ENCODE measurements around the gene CHD2. TPM values are rescaled to one million over a fixed set of nuclear protein-coding genes. Genes with fewer than 3 reads are reported as not detected.

CHD2 gene
- total and polyA plus RNA-seq, 10 of the 15 experiments (the other 5 are each of a cell fraction or from before 2014, with no cell fraction given) = 38.1 to 94.7 (median 63.3) TPM

DNA sequence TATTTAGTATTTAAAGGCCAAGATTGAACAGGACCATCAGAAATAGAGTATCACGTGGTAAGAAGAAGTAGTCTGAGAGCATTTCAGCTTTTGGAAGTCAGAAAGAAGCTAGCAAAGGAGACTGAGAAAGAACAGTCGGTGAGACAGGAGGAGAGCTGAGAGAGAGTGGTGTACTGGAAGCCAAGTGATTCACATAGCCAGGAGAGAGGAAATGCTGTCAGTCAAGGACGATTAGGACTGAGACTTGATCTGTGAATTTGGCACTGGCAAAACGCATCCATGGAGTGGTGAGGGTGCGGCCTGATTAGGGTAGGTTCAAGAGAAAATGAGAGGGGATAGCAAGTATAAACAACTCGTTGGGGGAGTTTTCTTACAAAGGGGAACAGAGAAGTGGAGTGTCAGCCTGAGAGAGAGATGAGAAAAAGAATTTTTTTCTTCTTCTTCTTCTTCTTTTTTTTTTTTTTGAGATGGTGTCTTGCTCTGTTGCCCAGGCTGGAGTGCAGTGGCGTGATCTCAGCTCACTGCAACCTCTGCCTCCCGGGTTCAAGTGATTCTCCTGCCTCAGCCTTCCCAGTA, 44.9 kb downstream of the CHD2 start:
- H3K9ac ChIP-seq (ENCODE audit: control insufficient read depth, insufficient read depth, low read length) = no peak overlapping the region
- WGBS (ENCODE audit: insufficient coverage, insufficient replicate concordance, low lambda C conversion rate, missing lambda C conversion rate) = 86% methylated on average over 6 of the region's 8 CpGs
- ChIA-PET SMC1A (ENCODE audit: uncharacterized antibody, unreplicated experiment) (interaction anchor here (1.0 to 2.4 kb wide), 5 partner anchors 8 to 147 kb away, joined by 3 to 9 read pairs (median 3); no protein-coding TSS in a partner anchor), CTCF (interaction anchor here (0.6 to 2.2 kb wide), 8 partner anchors 9 to 148 kb away, joined by 3 to 14 read pairs (median 3); no protein-coding TSS in a partner anchor), POLR2A (no interaction called here), RAD21 (ENCODE audit: unreplicated experiment) (no interaction called here)
- BruUV-seq (replicated peaks) = no TSS peak
- H3K4me3 ChIP-seq = no peak overlapping the region
- no peak for DNase-seq (ENCODE audit: low read depth, low spot score)
- H3K4me1 ChIP-seq (ENCODE audit: control insufficient read depth, insufficient read depth, low read length) = no peaks in the 10 kb centered on the region
- no peaks in the 10 kb centered on the region for H3K79me2 ChIP-seq (ENCODE audit: control insufficient read depth, insufficient read depth, low read length)
- H2AFZ ChIP-seq (ENCODE audit: control insufficient read depth, low read depth, low read length) = no peak overlapping the region
- no peak for FAIRE-seq
- in situ Hi-C loops (cut with MboI) = loop anchor here (5.0 kb wide), 1 partner anchor 32 kb away; no protein-coding TSS in a partner anchor
- ATAC-seq = no peak
- H3K9me3 ChIP-seq (replicated peaks; ENCODE audit: control insufficient read depth, insufficient read depth, low read length) = peaks cover 30% of the 10 kb centered on the region
- no peak overlapping the region for H3K4me2 ChIP-seq (ENCODE audit: control insufficient read depth, insufficient read depth)
- no peaks in the 10 kb centered on the region for H4K20me1 ChIP-seq (ENCODE audit: control insufficient read depth, insufficient read depth)
- intact Hi-C loops (cut with micrococcal nuclease; ENCODE audit: unreplicated experiment) = no loop called here
- no peak overlapping the region for H3K27ac ChIP-seq (ENCODE audit: control insufficient read depth, insufficient read depth)
- H3K36me3 ChIP-seq (ENCODE audit: control insufficient read depth in 2 of 2, insufficient read depth in 2 of 2, low read length in 1 of 2) = peaks cover 16 to 77% of the 10 kb centered on the region in 2 experiments
- H3K27me3 ChIP-seq (replicated peaks in 1 of 2; ENCODE audit: control insufficient read depth in 2 of 2, insufficient read depth in 2 of 2, low read length in 1 of 2) = no peaks in the 10 kb centered on the region
- TF ChIP-seq CHD2 (IDR thresholded peaks at IDR 0.05; ENCODE audit: borderline replicate concordance, low read depth, low read length) (no peak), NR2C2 (IDR thresholded peaks at IDR 0.05; ENCODE audit: borderline replicate concordance, control insufficient read depth, insufficient read length, low read depth) (no peak), BCL11A (IDR thresholded peaks at IDR 0.05; ENCODE audit: low read depth, low read length) (no peak), SREBF2 (IDR thresholded peaks at IDR 0.05; ENCODE audit: low read length) (no peak), SUZ12 (IDR thresholded peaks at IDR 0.05; ENCODE audit: unreplicated experiment) (no peak), MXI1 (IDR thresholded peaks at IDR 0.05; ENCODE audit: low read depth, low read length) (no peak), MYC (IDR thresholded peaks at IDR 0.05; ENCODE audit: insufficient read depth, insufficient read length, insufficient replicate concordance, low read length, severe bottlenecking) (no peak), SIN3A (IDR thresholded peaks at IDR 0.05; ENCODE audit: low read depth, low read length) (no peak), SIX5 (IDR thresholded peaks at IDR 0.05; ENCODE audit: low read depth, low read length, severe bottlenecking) (no peak), NRF1 (conservative IDR thresholded peaks at IDR 0.05; ENCODE audit: low read depth, low read length) (no peak), GATAD2B (conservative IDR thresholded peaks at IDR 0.05; ENCODE audit: low read depth) (no peak), HDGF (IDR thresholded peaks at IDR 0.05) (no peak), PAX8 (IDR thresholded peaks at IDR 0.05) (no peak), SMAD5 (IDR thresholded peaks at IDR 0.05; ENCODE audit: low read depth) (no peak), ZNF217 (IDR thresholded peaks at IDR 0.05) (no peak), RELA (IDR thresholded peaks at IDR 0.05; ENCODE audit: borderline replicate concordance, partially characterized antibody) (no peak), YBX1 (IDR thresholded peaks at IDR 0.05) (no peak)
- TF ChIP-seq, protein P1, sequence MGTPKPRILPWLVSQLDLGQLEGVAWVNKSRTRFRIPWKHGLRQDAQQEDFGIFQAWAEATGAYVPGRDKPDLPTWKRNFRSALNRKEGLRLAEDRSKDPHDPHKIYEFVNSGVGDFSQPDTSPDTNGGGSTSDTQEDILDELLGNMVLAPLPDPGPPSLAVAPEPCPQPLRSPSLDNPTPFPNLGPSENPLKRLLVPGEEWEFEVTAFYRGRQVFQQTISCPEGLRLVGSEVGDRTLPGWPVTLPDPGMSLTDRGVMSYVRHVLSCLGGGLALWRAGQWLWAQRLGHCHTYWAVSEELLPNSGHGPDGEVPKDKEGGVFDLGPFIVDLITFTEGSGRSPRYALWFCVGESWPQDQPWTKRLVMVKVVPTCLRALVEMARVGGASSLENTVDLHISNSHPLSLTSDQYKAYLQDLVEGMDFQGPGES (IDR thresholded peaks at IDR 0.05) = no peak
- TF ChIP-seq, protein P2, sequence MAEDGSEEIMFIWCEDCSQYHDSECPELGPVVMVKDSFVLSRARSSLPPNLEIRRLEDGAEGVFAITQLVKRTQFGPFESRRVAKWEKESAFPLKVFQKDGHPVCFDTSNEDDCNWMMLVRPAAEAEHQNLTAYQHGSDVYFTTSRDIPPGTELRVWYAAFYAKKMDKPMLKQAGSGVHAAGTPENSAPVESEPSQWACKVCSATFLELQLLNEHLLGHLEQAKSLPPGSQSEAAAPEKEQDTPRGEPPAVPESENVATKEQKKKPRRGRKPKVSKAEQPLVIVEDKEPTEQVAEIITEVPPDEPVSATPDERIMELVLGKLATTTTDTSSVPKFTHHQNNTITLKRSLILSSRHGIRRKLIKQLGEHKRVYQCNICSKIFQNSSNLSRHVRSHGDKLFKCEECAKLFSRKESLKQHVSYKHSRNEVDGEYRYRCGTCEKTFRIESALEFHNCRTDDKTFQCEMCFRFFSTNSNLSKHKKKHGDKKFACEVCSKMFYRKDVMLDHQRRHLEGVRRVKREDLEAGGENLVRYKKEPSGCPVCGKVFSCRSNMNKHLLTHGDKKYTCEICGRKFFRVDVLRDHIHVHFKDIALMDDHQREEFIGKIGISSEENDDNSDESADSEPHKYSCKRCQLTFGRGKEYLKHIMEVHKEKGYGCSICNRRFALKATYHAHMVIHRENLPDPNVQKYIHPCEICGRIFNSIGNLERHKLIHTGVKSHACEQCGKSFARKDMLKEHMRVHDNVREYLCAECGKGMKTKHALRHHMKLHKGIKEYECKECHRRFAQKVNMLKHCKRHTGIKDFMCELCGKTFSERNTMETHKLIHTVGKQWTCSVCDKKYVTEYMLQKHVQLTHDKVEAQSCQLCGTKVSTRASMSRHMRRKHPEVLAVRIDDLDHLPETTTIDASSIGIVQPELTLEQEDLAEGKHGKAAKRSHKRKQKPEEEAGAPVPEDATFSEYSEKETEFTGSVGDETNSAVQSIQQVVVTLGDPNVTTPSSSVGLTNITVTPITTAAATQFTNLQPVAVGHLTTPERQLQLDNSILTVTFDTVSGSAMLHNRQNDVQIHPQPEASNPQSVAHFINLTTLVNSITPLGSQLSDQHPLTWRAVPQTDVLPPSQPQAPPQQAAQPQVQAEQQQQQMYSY (CRISPR knock-in tag; IDR thresholded peaks at IDR 0.05) = no peak

All from GM12878 (cell line).